ENCODE measurements around the gene SPATS2.

Gene SPATS2

GRCh38 chr12:49451468-49452259 is 84.4 kb downstream of the SPATS2 start:
- Mint-ChIP-seq H3K27me3 (no peaks in the 10 kb centered on the region), H3K9me3 (no peaks in the 10 kb centered on the region), H3K4me1 (ENCODE audit: low read depth in 2 of 2) (no peaks in the 10 kb centered on the region), H3K27ac (peak overlapping the region in 1 of 2 donors; percentile 44), H3K36me3 (ENCODE audit: insufficient read depth) (peaks cover 3% of the 10 kb centered on the region), H3K4me3 (no peak overlapping the region)
- no peak for DNase-seq
- ATAC-seq (replicated peaks), result no peak

DNA sequence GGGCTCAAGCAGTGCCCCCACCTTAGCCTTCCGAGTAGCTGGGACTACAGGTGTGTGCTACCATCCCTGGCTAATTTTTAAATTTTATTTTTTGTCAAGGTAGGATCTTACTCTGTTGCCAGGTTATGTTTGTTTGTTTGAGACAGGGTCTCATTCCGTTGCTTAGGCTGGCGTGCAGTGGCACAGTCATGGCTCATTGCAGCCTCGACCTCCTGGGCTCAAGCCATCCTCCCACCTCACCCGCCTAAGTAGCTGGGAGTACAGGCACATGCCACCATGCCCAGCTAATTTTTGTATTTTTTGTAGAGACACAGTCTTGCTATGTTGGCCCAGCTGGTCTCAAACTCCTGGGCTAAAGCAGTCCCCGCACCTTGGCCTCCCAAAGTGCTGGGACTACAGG is 88.2 kb downstream of the SPATS2 start:
- Mint-ChIP-seq H3K36me3 (ENCODE audit: insufficient read depth) (peaks cover 3% of the 10 kb centered on the region), H3K4me3 (no peak overlapping the region), H3K27me3 (no peaks in the 10 kb centered on the region), H3K4me1 (ENCODE audit: low read depth in 2 of 2) (no peaks in the 10 kb centered on the region), H3K27ac (peak overlapping the region in 1 of 2 donors; percentile 11), H3K9me3 (no peaks in the 10 kb centered on the region)
- ATAC-seq (replicated peaks) (no peak), DNase-seq (no peak)

- ATAC-seq (replicated peaks) (no peak), DNase-seq (no peak)
- H3K27ac Mint-ChIP-seq, result peak overlapping the region in 1 of 2 donors; percentile 11
- no peaks in the 10 kb centered on the region for H3K4me1 Mint-ChIP-seq (ENCODE audit: low read depth in 2 of 2)
- H3K36me3 Mint-ChIP-seq (ENCODE audit: insufficient read depth), result peaks cover 3% of the 10 kb centered on the region
- H3K9me3 Mint-ChIP-seq, result no peaks in the 10 kb centered on the region
- no peaks in the 10 kb centered on the region for H3K27me3 Mint-ChIP-seq
- H3K4me3 Mint-ChIP-seq, result no peak overlapping the region
These were observed 88.9 kb downstream of the SPATS2 start for GRCh38 chr12:49456131-49456679.

DNA sequence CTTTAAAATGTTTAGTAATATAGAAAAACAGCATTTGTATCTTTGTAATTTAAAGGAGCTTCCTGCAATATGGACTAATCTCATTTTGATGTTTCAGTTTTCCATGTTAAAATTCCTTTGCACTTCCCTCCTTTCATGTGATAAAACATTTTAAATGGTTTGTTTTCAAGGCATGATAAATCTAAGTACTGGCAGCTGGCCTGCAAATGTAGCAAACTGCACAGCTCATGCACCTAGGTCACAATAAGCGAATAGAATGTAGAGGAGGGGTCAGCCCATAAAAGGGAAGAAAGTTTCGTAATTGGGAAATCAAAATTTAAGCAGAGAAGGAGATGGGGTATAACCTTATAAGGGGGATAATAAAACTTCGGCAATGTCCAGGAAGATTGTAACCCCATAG is 91.6 kb downstream of the SPATS2 start:
- DNase-seq, result no peak
- H3K27me3 Mint-ChIP-seq, result no peaks in the 10 kb centered on the region
- no peaks in the 10 kb centered on the region for H3K9me3 Mint-ChIP-seq
- H3K4me3 Mint-ChIP-seq, result no peak overlapping the region
- no peak for ATAC-seq (replicated peaks)
- H3K36me3 Mint-ChIP-seq (ENCODE audit: insufficient read depth), result peaks cover 3% of the 10 kb centered on the region
- no peak overlapping the region for H3K27ac Mint-ChIP-seq
- H3K4me1 Mint-ChIP-seq (ENCODE audit: low read depth in 2 of 2), result no peaks in the 10 kb centered on the region

DNA sequence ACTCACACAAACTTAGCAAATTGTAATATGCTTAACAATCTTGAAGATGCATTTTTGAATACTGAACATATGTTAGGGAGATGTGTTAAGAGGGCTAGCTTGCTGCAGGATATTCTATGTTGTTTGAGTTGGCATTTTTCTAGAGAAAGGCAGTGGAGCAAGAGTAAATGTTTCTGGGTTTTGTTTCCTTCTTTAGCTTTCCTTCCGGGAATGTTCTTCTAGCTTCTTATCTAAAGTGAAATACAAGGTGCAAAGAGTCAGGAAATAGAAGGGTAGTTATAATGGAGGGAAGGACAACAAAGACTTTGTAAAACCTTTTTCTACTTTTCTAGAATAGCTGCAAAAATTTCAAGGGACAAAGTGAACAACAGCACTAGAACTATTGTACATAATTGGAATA is 94.0 kb downstream of the SPATS2 start:
- Mint-ChIP-seq H3K4me1 (ENCODE audit: low read depth in 2 of 2) (no peaks in the 10 kb centered on the region), H3K36me3 (ENCODE audit: insufficient read depth) (peaks cover 3% of the 10 kb centered on the region), H3K9me3 (no peaks in the 10 kb centered on the region), H3K27ac (no peak overlapping the region), H3K4me3 (no peak overlapping the region), H3K27me3 (no peaks in the 10 kb centered on the region)
- ATAC-seq (replicated peaks), result no peak
- no peak for DNase-seq

GRCh38 chr12:49462083-49462744 is 95.0 kb downstream of the SPATS2 start:
- Mint-ChIP-seq H3K27ac (peak overlapping the region in 1 of 2 donors; percentile 59), H3K36me3 (ENCODE audit: insufficient read depth) (peaks cover 3% of the 10 kb centered on the region), H3K27me3 (no peaks in the 10 kb centered on the region), H3K4me3 (no peak overlapping the region), H3K4me1 (ENCODE audit: low read depth in 2 of 2) (no peaks in the 10 kb centered on the region), H3K9me3 (no peaks in the 10 kb centered on the region)
- ATAC-seq (replicated peaks) (no peak), DNase-seq (no peak)

GRCh38 chr12:49465132-49465531 is 97.9 kb downstream of the SPATS2 start:
- no peaks in the 10 kb centered on the region for H3K27me3 Mint-ChIP-seq
- H3K27ac Mint-ChIP-seq, result no peak overlapping the region
- H3K9me3 Mint-ChIP-seq, result no peaks in the 10 kb centered on the region
- no peaks in the 10 kb centered on the region for H3K4me1 Mint-ChIP-seq (ENCODE audit: low read depth in 2 of 2)
- no peak for ATAC-seq (replicated peaks)
- H3K4me3 Mint-ChIP-seq, result no peak overlapping the region
- H3K36me3 Mint-ChIP-seq (ENCODE audit: insufficient read depth), result no peaks in the 10 kb centered on the region
- no peak for DNase-seq

- H3K4me1 Mint-ChIP-seq (ENCODE audit: low read depth in 2 of 2), result no peaks in the 10 kb centered on the region
- no peaks in the 10 kb centered on the region for H3K9me3 Mint-ChIP-seq
- no peak for DNase-seq
- no peak overlapping the region for H3K4me3 Mint-ChIP-seq
- no peaks in the 10 kb centered on the region for H3K36me3 Mint-ChIP-seq (ENCODE audit: insufficient read depth)
- H3K27ac Mint-ChIP-seq, result no peak overlapping the region
- no peaks in the 10 kb centered on the region for H3K27me3 Mint-ChIP-seq
- ATAC-seq (replicated peaks), result no peak
These were observed 103.7 kb downstream of the SPATS2 start for GRCh38 chr12:49470986-49471385.

GRCh38 chr12:49471557-49471956 is 104.3 kb downstream of the SPATS2 start:
- Mint-ChIP-seq H3K4me3 (no peak overlapping the region), H3K27ac (no peak overlapping the region), H3K4me1 (ENCODE audit: low read depth in 2 of 2) (peaks cover 0 to 3% of the 10 kb centered on the region in 2 donors), H3K27me3 (no peaks in the 10 kb centered on the region), H3K9me3 (no peaks in the 10 kb centered on the region), H3K36me3 (ENCODE audit: insufficient read depth) (no peaks in the 10 kb centered on the region)
- ATAC-seq (replicated peaks), result no peak
- no peak for DNase-seq

DNA sequence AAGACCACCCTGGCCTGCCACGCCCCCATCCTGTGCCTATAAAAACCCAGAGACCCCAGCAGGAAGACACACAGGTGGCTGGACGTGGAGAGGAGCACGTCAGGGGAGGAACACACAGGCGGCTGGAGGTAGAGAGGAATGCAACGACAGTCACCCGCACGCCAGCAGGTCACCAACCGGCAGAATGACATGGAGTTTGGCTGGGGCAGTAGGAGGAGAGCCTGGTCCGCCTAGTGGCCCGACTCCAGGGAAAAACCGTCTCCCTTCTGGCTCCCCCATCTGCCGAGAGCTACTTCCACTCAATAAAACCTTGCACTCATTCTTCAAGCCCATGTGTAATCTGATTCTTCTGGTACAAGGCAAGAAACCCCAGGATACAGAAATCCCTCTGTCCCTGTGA is 108.8 kb downstream of the SPATS2 start:
- ATAC-seq (replicated peaks), result no peak
- DNase-seq, result no peak
- Mint-ChIP-seq H3K27ac (no peak overlapping the region), H3K27me3 (no peaks in the 10 kb centered on the region), H3K4me1 (ENCODE audit: low read depth in 2 of 2) (peaks cover 6 to 8% of the 10 kb centered on the region in 2 donors), H3K9me3 (no peaks in the 10 kb centered on the region), H3K36me3 (ENCODE audit: insufficient read depth) (no peaks in the 10 kb centered on the region), H3K4me3 (no peak overlapping the region)

GRCh38 chr12:49478949-49479664 is 111.8 kb downstream of the SPATS2 start:
- peaks cover 8% of the 10 kb centered on the region in 2 donors for H3K4me1 Mint-ChIP-seq (ENCODE audit: low read depth in 2 of 2)
- H3K36me3 Mint-ChIP-seq (ENCODE audit: insufficient read depth), result no peaks in the 10 kb centered on the region
- DNase-seq (no peak), ATAC-seq (replicated peaks) (no peak)
- no peaks in the 10 kb centered on the region for H3K27me3 Mint-ChIP-seq
- H3K27ac Mint-ChIP-seq, result no peak overlapping the region
- no peak overlapping the region for H3K4me3 Mint-ChIP-seq
- no peaks in the 10 kb centered on the region for H3K9me3 Mint-ChIP-seq

DNA sequence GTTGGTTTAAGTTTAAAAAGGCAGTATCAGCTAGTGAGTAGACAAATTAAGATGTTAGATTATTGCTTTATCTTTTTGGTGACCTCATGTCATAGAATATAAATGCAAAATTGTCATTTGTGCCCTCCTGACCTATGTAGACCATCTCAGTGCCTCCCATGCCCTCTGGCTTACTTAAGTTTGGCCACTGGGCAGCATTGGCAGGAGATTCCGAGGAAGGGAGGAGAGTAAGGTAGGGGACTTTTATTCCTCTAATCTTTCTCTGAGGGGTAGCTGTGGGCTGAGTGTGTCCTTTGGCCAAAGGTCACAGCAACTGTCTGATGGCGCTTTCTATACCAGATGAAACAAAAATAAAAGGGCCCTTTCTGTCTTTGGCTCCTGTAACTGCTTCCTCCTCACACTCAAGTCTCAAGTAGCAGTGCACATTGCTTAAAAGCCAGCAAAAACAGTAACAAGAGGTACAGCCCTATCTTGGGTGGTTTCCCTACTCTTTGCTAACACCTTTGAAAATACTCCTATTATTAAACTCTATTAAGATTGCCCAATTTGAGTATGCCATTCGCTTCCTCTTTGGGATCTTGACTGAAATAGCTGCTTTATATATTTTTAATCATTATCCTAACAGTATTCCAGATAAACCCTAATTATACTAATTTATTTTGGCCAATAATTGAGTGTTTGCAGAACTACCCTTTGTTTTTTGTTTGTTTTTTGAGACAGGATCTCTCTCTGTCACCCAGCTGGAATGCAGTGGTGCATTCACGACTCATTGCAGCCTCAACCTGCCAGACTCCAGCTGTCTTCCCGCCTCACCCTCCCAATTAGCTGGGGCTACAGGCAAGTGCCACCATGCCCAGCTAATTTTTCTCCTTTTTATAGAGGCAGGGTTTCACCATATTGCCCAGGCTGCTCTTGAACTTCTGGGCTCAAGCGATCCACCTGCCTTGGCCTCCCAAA is 115.1 kb downstream of the SPATS2 start:
- Mint-ChIP-seq H3K9me3 (no peaks in the 10 kb centered on the region), H3K27me3 (no peaks in the 10 kb centered on the region), H3K27ac (no peak overlapping the region), H3K4me3 (no peak overlapping the region), H3K36me3 (ENCODE audit: insufficient read depth) (peaks cover 8% of the 10 kb centered on the region), H3K4me1 (ENCODE audit: low read depth in 2 of 2) (peaks cover 2 to 7% of the 10 kb centered on the region in 2 donors)
- ATAC-seq (replicated peaks) (no peak), DNase-seq (no peak)

DNA sequence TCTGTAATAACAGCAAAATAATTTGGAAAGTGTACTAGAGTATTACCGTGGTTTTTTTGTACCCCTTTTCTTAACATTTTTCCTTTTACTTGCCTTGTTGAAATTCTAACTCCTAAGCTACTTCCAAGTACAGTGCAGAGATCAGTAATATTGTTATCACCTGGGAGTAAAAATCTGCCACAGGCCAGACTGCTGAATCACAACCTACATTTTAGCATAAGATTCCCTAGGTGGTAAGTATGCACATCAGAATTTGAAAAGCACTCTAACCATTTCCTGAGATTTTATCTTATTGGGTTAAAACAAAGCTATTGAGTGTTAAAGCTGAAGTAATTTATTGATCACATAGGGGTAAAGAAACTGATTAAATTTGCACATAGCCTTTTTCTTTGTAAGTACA is 116.4 kb downstream of the SPATS2 start:
- H3K4me1 Mint-ChIP-seq (ENCODE audit: low read depth in 2 of 2), result peaks cover 0 to 2% of the 10 kb centered on the region in 2 donors
- H3K27me3 Mint-ChIP-seq, result no peaks in the 10 kb centered on the region
- ATAC-seq (replicated peaks) (no peak), DNase-seq (no peak)
- peaks cover 8% of the 10 kb centered on the region for H3K36me3 Mint-ChIP-seq (ENCODE audit: insufficient read depth)
- H3K4me3 Mint-ChIP-seq, result no peak overlapping the region
- no peaks in the 10 kb centered on the region for H3K9me3 Mint-ChIP-seq
- no peak overlapping the region for H3K27ac Mint-ChIP-seq
